ENCODE measurements around the gene DLD. TPM values are rescaled to one million over a fixed set of nuclear protein-coding genes. Genes with fewer than 3 reads are reported as not detected.

The DLD gene
- total and polyA plus RNA-seq, 4 donors = 48.8 to 69.4 (median 53.8) TPM

DNA sequence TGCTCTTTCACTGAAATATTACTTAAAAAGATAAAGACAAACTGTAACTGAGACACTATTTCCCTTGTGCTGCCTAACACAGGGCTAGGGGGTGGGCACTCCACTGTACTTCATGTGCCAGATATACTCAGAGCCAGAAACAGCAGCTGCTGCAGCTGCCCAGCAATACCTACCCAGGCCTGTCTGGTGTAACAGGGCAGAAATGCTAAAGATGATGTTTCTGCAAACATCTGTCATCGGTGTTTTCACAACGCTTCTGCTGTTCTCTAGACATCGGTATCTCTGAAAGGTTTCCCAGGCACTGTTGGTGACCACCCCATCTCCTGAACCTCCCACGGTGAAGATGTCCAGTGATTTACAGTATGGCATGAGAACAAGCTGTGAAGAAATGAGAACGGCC lies 69.3 kb downstream of the DLD start:
- Histone ChIP-seq H3K36me3 (ENCODE audit: control insufficient read depth in 1 of 2, insufficient read depth in 2 of 2, low read length in 1 of 2) (peaks cover 0 to 2% of the 10 kb centered on the region in 2 donors), H3K27ac (ENCODE audit: low read depth in 1 of 2, low read length in 2 of 2) (no peak overlapping the region), H3K27me3 (ENCODE audit: control insufficient read depth in 1 of 2, insufficient read depth in 2 of 2, low read length in 1 of 2) (no peaks in the 10 kb centered on the region), H3K9me3 (ENCODE audit: control insufficient read depth, low read length) (no peaks in the 10 kb centered on the region), H3K4me3 (ENCODE audit: low read length in 2 of 2) (no peak overlapping the region), H3K4me1 (ENCODE audit: control insufficient read depth in 1 of 2, insufficient read depth in 2 of 2, low read length in 2 of 2) (peaks cover 0 to 6% of the 10 kb centered on the region in 2 donors)
- DNase-seq (no peak), ATAC-seq (ENCODE audit: low FRiP score) (no peak)
- intact Hi-C loops (cut with DNase I) = no loop called here
- 31 to 43% methylated on average over 5 of the region's 5 CpGs for WGBS, 2 donors

DNA sequence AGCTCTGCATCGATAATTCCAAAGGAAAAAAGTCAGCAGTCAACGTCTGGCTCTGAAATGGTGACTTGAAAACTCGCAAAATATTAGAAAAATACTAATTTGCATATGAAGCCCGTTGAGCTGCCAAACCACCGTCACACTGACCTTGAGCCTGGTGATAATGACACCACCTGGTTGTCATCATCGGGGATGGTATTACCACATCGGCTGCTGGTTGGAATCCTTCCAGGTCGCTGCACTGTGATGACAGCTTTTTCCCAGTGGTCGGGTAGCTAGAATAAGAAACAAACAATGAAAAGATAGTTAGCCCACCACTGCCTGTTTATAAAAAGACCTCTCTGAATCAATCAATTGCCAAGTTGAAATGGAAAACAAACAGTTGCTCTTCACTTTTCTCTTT lies 70.4 kb downstream of the DLD start:
- Histone ChIP-seq H3K27ac (ENCODE audit: low read depth in 1 of 2, low read length in 2 of 2) (no peak overlapping the region), H3K27me3 (ENCODE audit: control insufficient read depth in 1 of 2, insufficient read depth in 2 of 2, low read length in 1 of 2) (no peaks in the 10 kb centered on the region), H3K4me3 (ENCODE audit: low read length in 2 of 2) (no peak overlapping the region), H3K9me3 (ENCODE audit: control insufficient read depth, low read length) (no peaks in the 10 kb centered on the region), H3K36me3 (ENCODE audit: control insufficient read depth in 1 of 2, insufficient read depth in 2 of 2, low read length in 1 of 2) (peaks cover 0 to 2% of the 10 kb centered on the region in 2 donors), H3K4me1 (ENCODE audit: control insufficient read depth in 1 of 2, insufficient read depth in 2 of 2, low read length in 2 of 2) (peaks cover 0 to 6% of the 10 kb centered on the region in 2 donors)
- intact Hi-C loops (cut with DNase I) = no loop called here
- no peak for DNase-seq
- ATAC-seq (ENCODE audit: low FRiP score) = no peak
- WGBS, 2 donors = 72 to 80% methylated on average over 9 of the region's 9 CpGs

DNA sequence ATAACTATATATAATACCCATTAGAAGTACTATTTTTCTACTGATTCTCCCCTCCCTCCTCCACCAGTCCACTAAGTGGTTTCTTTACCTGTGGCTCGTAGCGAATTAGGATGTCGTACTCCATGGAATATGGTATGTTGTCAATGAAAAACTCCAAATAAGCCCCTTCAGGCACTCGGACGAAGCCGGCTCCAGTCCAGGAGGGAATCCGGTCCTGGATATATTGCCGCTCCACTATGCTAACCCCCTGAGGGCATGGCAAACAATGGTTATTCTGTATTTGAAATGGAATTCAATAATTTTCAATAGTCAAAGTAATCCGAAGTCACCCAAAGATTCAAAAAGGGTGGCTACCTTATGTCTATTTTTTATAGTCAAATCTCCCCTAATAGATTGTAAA lies 71.8 kb downstream of the DLD start:
- H3K27me3 ChIP-seq (ENCODE audit: control insufficient read depth in 1 of 2, insufficient read depth in 2 of 2, low read length in 1 of 2) = no peaks in the 10 kb centered on the region
- no peak overlapping the region for H3K27ac ChIP-seq (ENCODE audit: low read depth in 1 of 2, low read length in 2 of 2)
- DNase-seq (no peak), ATAC-seq (ENCODE audit: low FRiP score) (no peak)
- no peaks in the 10 kb centered on the region for H3K9me3 ChIP-seq (ENCODE audit: control insufficient read depth, low read length)
- H3K36me3 ChIP-seq (ENCODE audit: control insufficient read depth in 1 of 2, insufficient read depth in 2 of 2, low read length in 1 of 2) = peaks cover 0 to 2% of the 10 kb centered on the region in 2 donors
- no peak overlapping the region for H3K4me3 ChIP-seq (ENCODE audit: low read length in 2 of 2)
- intact Hi-C loops (cut with DNase I) = no loop called here
- WGBS, 2 donors = 96 to 97% methylated on average over 9 of the region's 9 CpGs
- H3K4me1 ChIP-seq (ENCODE audit: control insufficient read depth in 1 of 2, insufficient read depth in 2 of 2, low read length in 2 of 2) = peaks cover 4 to 6% of the 10 kb centered on the region in 2 donors

DNA sequence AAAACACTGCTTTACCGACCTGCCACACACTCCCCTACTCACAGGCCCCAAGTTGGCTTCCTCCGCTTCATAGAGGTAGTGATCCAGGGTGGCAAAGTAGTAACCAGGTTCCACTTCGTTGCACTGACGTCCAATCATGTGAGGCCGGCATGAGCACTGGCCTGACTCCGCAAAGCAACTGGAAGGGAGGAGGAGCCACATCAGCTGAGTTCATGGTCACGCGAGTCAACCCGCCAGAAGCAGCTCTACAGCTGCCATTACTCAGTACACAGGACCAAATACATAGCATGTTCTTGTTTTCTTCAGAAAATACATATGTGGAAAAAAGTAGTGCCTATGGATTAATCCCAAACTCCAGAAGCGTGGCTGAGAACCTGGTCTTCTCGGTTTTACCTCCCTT lies 73.5 kb downstream of the DLD start:
- Histone ChIP-seq H3K4me1 (ENCODE audit: control insufficient read depth in 1 of 2, insufficient read depth in 2 of 2, low read length in 2 of 2) (peaks cover 0 to 6% of the 10 kb centered on the region in 2 donors), H3K36me3 (ENCODE audit: control insufficient read depth in 1 of 2, insufficient read depth in 2 of 2, low read length in 1 of 2) (peaks cover 0 to 2% of the 10 kb centered on the region in 2 donors), H3K27ac (ENCODE audit: low read depth in 1 of 2, low read length in 2 of 2) (no peak overlapping the region), H3K4me3 (ENCODE audit: low read length in 2 of 2) (no peak overlapping the region), H3K27me3 (ENCODE audit: control insufficient read depth in 1 of 2, insufficient read depth in 2 of 2, low read length in 1 of 2) (no peaks in the 10 kb centered on the region), H3K9me3 (ENCODE audit: control insufficient read depth, low read length) (peaks cover 1% of the 10 kb centered on the region)
- intact Hi-C loops (cut with DNase I) = no loop called here
- WGBS, 2 donors = 97 to 98% methylated on average over 11 of the region's 11 CpGs
- ATAC-seq (ENCODE audit: low FRiP score) (no peak), DNase-seq (no peak)

DNA sequence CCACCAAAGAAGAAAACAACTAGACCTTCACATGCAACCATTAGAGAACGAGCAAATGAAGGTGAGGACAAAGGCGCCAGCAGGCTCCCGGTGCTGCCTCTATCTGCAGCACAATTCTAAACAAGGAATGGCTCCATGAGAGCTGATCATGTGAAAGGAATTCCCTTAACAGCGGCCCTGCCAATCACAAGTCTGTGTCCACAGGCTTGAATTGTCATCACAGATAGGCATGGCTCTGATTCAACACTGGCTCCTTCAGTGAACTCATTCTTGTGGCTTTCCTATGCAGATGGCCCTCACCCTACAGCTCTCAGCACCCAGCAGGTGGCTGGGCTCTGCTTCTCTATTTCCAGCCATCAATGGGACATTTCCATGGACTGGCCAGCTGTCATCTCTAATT lies 75.7 kb downstream of the DLD start:
- Histone ChIP-seq H3K4me3 (ENCODE audit: low read length in 2 of 2) (no peak overlapping the region), H3K4me1 (ENCODE audit: control insufficient read depth in 1 of 2, insufficient read depth in 2 of 2, low read length in 2 of 2) (peaks cover 0 to 6% of the 10 kb centered on the region in 2 donors), H3K9me3 (ENCODE audit: control insufficient read depth, low read length) (peaks cover 1% of the 10 kb centered on the region), H3K36me3 (ENCODE audit: control insufficient read depth in 1 of 2, insufficient read depth in 2 of 2, low read length in 1 of 2) (peaks cover 0 to 2% of the 10 kb centered on the region in 2 donors), H3K27me3 (ENCODE audit: control insufficient read depth in 1 of 2, insufficient read depth in 2 of 2, low read length in 1 of 2) (no peaks in the 10 kb centered on the region), H3K27ac (ENCODE audit: low read depth in 1 of 2, low read length in 2 of 2) (peak overlapping the region; percentile 68 to 81)
- 10 to 11% methylated on average over 4 of the region's 4 CpGs for WGBS, 2 donors
- intact Hi-C loops (cut with DNase I) = no loop called here
- ATAC-seq (ENCODE audit: low FRiP score) = peak; percentile 65
- DNase-seq = peak in 1 of 2 donors; percentile 55

DNA sequence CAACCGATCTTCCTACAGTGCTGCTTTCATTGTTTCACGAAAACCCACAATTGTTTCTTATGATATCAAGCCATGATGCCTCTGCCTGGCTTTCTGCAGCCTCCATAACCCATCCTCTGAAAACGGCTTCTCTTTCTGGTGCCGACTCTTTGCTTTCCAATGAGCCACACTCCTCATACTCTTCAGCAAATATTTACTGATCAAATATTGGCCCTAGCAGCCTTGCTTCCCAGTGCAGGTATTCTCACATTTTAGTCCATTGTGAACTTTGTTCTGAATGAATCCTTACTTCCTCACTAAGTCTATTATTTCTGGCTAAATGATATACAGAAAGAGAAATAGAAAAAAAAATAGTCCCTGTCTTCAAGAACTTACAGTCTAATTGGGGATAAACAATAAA lies 76.4 kb downstream of the DLD start:
- 87% methylated on average over 4 of the region's 4 CpGs for WGBS, 2 donors
- DNase-seq (no peak), ATAC-seq (ENCODE audit: low FRiP score) (no peak)
- Histone ChIP-seq H3K4me3 (ENCODE audit: low read length in 2 of 2) (no peak overlapping the region), H3K27ac (ENCODE audit: low read depth in 1 of 2, low read length in 2 of 2) (peak overlapping the region; percentile 32 to 68), H3K4me1 (ENCODE audit: control insufficient read depth in 1 of 2, insufficient read depth in 2 of 2, low read length in 2 of 2) (peaks cover 0 to 6% of the 10 kb centered on the region in 2 donors), H3K9me3 (ENCODE audit: control insufficient read depth, low read length) (peaks cover 1% of the 10 kb centered on the region), H3K27me3 (ENCODE audit: control insufficient read depth in 1 of 2, insufficient read depth in 2 of 2, low read length in 1 of 2) (no peaks in the 10 kb centered on the region), H3K36me3 (ENCODE audit: control insufficient read depth in 1 of 2, insufficient read depth in 2 of 2, low read length in 1 of 2) (no peaks in the 10 kb centered on the region)
- intact Hi-C loops (cut with DNase I) = no loop called here

DNA sequence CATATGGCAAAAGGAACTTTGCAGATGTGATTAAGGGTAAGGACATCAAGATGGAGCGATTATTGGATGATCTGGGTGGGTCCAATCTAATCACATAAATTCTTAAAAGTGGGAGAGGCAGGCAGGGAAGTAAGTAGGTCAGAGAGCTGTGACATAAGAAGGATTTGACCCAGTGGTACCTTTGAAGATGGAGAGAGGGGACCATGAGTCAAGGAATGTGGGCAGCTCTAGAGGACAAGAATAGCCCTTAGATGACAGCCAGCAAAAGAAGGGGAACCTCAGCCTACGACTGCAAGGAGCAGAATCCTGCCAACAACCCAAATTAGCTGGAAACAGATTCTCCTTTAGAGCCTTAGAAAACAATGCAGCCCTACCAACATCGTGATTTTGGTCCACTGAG lies 77.5 kb downstream of the DLD start:
- intact Hi-C loops (cut with DNase I) = no loop called here
- Histone ChIP-seq H3K27me3 (ENCODE audit: control insufficient read depth in 1 of 2, insufficient read depth in 2 of 2, low read length in 1 of 2) (no peaks in the 10 kb centered on the region), H3K36me3 (ENCODE audit: control insufficient read depth in 1 of 2, insufficient read depth in 2 of 2, low read length in 1 of 2) (no peaks in the 10 kb centered on the region), H3K9me3 (ENCODE audit: control insufficient read depth, low read length) (peaks cover 1% of the 10 kb centered on the region), H3K27ac (ENCODE audit: low read depth in 1 of 2, low read length in 2 of 2) (peak overlapping the region; percentile 38 to 39), H3K4me1 (ENCODE audit: control insufficient read depth in 1 of 2, insufficient read depth in 2 of 2, low read length in 2 of 2) (peaks cover 0 to 6% of the 10 kb centered on the region in 2 donors), H3K4me3 (ENCODE audit: low read length in 2 of 2) (no peak overlapping the region)
- ATAC-seq (ENCODE audit: low FRiP score) (no peak), DNase-seq (no peak)
- 35 to 44% methylated on average over 3 of the region's 3 CpGs for WGBS, 2 donors

DNA sequence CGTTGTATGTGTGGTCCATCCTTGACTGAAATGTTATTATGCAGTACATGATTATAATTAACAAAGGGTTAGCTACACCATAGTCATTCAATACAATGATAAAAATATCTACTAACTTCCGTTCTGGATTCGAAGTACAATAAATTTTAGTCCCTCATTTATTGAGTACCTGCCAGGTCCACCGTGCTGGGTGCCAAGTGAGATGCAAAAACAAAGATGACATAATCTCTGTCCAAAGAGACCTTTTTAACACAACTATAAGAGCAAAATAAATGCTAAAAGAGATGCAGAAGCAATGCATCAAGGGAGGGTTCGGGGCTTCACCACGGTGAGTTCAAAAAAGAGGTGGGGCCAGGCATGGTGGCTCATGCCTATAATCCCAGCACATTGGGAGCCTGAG lies 78.9 kb downstream of the DLD start:
- Histone ChIP-seq H3K9me3 (ENCODE audit: control insufficient read depth, low read length) (peaks cover 1% of the 10 kb centered on the region), H3K4me3 (ENCODE audit: low read length in 2 of 2) (no peak overlapping the region), H3K27me3 (ENCODE audit: control insufficient read depth in 1 of 2, insufficient read depth in 2 of 2, low read length in 1 of 2) (no peaks in the 10 kb centered on the region), H3K36me3 (ENCODE audit: control insufficient read depth in 1 of 2, insufficient read depth in 2 of 2, low read length in 1 of 2) (no peaks in the 10 kb centered on the region), H3K4me1 (ENCODE audit: control insufficient read depth in 1 of 2, insufficient read depth in 2 of 2, low read length in 2 of 2) (peaks cover 0 to 6% of the 10 kb centered on the region in 2 donors), H3K27ac (ENCODE audit: low read depth in 1 of 2, low read length in 2 of 2) (no peak overlapping the region)
- DNase-seq = no peak
- no peak for ATAC-seq (ENCODE audit: low FRiP score)
- intact Hi-C loops (cut with DNase I) = no loop called here
- 11 to 14% methylated on average over 6 of the region's 6 CpGs for WGBS, 2 donors

Measured in aorta (tissue), 5 donors.